Stimulated activated CD8-positive, alpha-beta memory T cell treated with anti-CD3 and anti-CD28 coated beads, Interleukin-7, amount 100 ng/mL, for 1 hour (primary cell): ENCODE data around the gene ZNHIT3.
A peak's percentile ranks its signal among the peaks of the same experiment; 100 is the strongest.
"Not testable (repeated sequence)": the region's sequence is repeated elsewhere in the genome, so short reads cannot be mapped to it uniquely, and the experiment has no call there.

ENCODE experiments used
- DNase-seq, 2 donors: peaks; one replicate each; pipeline ENCODE4 v3.0.0-alpha.2; 2020; ENCODE audit warnings: low read depth in 2 of 2

The ZNHIT3 gene

DNA sequence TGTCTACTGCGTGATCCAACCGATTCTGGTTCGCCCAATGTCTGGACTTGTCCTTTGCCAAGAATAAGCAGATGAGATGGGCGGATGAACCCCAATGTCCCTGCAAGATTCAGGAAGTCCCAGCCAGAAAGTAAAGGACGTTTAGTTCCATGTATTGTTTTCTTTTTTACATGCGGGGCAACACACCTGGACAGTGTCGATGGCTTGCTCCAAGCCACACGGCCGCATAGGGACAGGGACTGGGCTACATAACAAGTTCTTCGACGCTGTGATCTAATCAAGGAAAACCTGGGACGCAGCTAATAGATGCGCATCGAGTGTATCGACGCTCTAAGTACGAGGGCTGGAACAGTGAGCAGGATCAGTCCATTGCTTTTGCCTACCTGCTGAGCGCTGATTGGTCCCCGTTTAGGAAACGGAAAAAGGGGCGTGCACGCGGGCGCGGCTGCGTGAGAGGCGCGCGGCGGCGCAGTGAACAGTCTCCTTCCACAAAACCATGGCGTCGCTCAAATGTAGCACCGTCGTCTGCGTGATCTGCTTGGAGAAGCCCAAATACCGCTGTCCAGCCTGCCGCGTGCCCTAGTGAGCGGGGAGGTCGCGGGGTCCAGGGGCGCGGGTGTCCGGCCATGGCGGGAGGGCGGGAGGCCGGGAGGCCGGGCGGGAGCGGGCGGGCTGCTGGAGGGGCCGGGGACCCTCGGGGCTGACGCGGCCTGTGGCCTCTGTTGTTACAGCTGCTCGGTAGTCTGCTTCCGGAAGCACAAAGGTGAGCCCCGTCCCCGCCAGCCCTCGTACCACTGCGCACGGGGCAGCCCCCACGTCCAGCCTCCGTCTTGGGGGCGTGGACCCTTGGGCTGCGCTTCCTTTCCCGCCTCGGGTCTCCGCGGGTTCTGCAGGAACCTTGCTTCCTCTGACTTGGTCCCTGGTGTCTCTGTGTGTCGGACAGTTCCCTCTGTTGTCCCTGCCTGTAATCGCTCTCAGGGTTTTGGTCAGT is at the start of gene ZNHIT3:
Gene ZNHIT3 (plus strand): TSS at position 478 of the 991 bp plus-strand sequence. CDS start 19 bp downstream, at position 497.
- peak; percentile 71 to 81 for DNase-seq

DNA sequence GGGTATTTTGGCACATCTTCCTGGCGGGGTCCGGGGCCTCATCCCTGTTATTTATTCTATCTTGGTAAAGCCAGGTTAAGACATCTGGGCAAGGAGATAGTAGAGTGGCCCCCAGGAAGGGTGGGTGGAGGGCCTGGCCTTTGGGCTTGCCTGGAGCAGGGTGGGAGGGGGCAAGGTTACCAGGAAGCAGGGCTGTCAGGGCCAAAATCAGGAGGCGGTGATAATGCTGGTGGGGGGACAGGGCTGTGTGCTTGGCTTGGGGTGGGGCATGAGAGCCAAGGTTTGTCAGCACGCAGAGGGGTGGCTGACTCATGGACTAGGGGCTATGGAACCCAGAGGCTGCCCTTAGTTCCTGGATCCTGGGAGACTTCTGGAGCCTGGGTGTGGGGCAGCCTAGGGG is 44.7 kb upstream of the ZNHIT3 start:
- not testable (repeated sequence) for DNase-seq

DNA sequence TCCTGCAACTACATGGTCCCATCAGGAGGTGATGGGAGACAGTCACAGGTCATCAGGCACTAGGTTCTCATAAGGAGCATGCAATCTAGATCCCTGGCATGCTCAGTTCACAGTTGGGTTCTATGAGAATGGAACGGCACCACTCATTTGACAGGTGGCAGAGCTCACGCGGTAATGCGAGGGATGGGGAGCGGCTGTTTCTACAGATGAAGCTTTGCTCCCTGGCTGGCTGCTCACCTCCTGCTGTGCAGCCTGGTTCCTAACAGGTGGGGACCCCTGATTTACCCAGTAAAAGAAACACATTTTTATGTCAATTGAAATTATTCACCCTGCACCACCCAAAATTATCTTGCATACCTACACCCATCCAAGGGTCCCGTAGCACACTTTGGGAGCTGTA is 42.7 kb upstream of the ZNHIT3 start:
- no peak for DNase-seq

DNA sequence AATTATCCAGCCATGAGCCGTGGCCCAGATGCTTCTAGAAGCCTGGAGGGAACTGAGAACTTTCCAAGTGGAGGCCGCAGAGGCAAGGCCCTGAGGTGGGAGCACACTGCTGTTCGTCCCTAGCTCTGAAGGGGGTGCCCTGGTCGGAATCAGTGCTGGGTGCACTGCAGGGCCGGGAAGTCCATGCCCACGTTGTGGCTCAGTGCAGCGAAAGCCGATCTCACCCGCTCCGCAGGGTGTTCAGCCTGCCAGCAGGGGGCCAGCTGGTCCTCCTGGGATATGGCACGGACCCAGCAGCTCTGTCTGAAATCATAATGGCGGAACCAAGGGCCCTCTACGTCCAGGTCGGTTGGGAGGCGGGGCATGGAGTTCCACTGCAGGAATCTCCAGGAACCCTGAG is 36.5 kb upstream of the ZNHIT3 start:
- DNase-seq, result not testable (repeated sequence)

DNA sequence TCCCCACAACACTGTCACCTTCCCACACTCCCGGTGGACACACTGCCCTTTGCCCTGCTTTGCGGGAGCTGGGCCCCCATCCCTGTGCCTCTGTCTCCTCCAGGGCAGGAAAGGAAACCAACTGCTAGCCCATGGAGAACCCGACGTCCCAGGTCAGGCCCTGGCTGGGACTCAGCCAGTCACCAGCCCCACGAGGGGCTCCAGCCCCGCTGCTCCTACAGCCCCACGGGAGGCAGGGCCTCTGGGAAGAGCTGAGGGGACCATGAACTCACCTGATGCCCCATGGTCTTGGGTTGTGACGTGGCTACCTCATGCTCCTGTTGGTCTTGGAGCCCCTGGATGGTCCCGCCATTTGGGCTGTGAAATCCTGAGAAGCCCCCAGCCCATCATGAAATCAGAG is 33.6 kb upstream of the ZNHIT3 start:
- DNase-seq, result not testable (repeated sequence)

DNA sequence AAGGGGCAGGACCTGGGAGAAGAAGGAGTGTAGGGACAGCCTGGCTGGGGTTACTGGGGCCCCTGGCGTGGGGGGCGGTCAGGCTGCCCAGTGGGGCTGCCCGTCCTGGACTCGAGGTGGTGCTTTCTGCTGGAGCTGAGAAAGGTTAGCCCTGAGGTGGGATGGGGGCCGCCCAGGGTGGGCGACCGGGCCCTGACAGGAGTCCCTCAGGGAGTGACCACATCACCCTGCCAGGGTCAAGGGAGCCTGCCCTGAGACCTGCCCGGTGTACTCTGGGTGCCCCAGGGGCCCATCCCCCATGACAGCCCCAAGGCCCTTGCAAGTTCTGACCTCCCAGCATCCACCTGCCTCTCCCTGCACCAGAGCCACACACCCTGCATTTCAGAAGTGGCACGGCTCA is 28.8 kb upstream of the ZNHIT3 start:
- DNase-seq, result not testable (repeated sequence)

DNA sequence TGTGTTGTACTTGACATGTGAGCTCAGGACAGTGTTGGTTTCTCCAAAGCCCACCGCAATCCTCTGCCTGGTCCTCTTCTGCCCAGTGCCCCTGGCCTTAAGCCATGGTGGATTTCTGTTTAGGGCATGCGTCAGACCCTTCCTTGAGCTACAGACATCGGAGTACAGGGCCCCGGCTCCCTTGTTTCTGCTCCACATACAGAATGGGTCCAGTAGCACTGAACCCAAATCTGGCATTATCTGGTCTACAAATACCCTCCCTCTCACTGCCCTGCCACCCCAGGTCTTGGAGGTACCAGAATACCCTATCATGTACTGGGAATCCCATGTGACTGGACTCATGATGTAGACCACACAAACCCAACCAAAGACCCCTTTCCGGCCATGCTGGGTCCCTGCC is 27.4 kb upstream of the ZNHIT3 start:
- DNase-seq, result no peak

DNA sequence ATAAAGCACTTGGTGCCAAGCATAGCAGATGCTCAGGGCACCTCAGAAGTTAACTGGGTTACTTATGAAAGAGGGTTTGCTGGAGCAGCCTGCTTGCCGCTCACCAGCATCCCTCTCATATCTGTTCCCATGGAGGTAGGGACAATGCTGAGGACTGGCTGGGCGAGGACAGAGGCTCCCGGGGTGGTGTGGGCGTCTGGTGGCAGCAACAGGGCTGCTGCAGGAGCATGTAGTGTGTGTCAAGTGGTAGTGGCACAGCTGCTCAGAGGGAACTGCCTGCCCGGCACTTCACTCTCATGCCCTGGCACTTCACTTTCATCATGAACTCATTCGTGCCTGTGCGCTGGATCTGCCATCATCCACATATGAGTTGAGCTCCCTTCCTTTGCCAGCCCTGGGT is 26.9 kb upstream of the ZNHIT3 start:
- DNase-seq, result no peak

DNA sequence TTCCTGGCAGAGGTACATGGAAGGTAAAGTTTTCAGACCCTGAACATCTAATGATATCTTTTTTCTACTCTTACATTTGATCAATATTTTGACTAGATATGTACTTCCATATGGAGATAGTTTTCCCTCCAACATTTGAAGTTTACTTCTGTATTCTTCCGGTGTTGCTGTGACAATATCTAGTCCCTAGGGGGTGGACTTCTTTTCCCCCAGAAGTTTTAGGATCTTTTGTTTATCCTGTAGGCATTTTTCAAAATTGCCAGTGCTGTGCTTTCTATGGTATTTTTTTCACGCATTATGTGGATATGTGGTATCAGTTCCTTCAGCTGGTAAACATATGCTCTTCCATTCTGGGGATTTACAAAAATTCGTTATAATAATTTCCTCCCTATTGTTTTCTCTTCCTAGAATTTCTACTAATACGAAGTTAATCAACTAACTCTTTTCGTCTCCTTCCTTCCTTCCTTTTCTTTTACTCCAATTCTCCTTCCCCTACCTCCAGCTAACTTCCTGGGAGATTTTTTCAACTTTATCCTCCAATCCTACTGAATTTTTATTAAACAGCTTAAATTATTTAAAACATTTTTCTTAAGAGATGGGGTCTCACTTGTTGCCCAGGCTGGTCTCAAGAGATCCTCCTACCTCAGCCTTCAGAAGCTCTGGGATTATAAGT is 26.1 kb upstream of the ZNHIT3 start:
- no peak for DNase-seq

DNA sequence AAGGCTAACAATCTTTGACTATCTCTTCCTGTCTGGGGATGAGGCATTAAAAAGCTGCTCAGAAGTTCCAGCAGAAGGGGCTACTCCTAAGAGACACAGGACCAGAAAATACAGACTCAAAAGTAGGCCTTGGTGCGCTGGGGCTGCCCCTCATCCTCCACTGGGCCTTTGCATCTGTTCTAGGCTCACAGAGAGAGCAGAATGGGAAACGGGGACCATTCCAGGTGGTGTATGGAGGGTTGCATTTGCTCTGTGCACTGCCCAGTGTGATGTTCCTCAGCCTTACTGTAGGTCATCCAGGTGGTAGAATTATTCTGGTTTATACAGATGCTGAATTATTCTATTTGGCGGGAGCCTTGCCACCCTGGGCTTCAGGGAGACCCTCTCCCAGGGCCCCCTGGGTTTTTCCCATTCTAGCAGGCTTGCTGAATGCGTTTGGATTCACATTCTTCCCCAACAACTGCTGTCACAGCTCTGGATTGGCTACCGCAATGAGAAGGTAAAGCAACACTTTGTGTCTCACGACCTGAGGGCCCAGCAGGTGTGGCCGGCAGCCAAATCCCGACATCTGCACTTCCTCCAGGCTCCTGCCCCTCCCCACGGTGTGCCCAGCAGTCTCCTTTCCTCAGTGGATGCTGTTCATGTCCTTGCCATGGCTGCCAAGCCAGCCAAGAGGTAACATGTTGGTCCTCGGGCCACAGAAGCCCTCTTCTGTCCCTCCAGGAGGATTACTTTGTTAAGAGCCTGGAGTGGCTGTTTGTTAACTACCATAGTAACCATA is 25.0 kb upstream of the ZNHIT3 start:
- no peak for DNase-seq

DNA sequence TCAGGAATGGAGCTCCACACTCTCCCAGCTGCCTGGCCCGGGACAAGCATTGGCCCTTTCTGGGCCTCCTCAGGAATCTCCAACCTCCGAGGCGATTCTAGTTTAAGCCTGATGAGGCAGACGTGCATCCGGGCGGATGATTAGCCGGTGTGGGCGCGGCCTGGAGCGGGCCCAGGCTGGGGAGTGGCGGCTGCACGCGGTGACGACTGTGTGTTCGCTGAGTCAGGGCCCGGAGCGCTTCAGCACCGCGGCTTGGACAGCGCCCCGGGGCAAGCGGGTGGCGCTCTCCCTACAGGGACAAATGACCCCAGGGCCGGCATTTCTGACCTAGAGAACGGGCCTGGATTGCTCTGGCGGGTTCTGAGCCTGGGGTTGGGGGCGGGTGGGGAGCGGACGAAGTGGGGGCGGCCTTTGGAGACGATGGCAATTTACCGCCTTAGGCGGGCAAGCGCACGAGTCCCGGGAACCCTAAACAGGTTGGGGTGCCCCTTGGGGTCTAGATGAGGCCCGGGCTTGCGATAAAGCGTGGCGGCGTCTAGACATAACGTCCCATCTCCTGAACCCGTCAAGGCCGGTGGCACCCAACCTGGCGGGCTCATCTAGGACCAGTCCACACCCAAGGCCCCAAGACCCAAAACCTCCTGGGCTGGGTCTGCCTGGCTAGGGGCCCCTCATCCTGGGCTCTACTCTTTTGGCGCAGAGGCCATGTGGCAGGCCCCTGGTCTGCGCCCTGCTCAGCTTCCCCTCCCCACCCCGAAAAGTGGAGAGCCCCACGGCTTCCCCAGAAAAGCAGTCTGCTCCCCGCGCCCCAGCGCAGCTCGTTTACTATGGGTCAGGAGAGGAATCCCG is 22.3 kb upstream of the ZNHIT3 start:
- no peak for DNase-seq

DNA sequence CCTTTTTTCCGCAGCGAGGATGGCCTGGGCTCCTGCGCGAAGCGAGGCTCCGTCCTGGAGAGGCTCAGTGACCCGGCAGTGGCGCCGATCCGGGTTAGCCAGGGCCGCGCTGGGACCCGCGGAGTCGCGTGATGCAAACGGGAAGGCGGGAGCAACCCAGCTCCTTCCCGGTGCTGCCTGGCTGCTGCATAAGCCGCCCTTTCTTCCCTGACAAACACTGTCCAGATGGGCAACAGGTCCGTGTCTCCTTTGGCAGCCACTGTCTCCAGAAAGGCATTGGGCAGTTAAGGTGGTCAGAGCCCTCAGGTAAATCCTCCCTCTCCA is 21.8 kb upstream of the ZNHIT3 start:
- no peak for DNase-seq

DNA sequence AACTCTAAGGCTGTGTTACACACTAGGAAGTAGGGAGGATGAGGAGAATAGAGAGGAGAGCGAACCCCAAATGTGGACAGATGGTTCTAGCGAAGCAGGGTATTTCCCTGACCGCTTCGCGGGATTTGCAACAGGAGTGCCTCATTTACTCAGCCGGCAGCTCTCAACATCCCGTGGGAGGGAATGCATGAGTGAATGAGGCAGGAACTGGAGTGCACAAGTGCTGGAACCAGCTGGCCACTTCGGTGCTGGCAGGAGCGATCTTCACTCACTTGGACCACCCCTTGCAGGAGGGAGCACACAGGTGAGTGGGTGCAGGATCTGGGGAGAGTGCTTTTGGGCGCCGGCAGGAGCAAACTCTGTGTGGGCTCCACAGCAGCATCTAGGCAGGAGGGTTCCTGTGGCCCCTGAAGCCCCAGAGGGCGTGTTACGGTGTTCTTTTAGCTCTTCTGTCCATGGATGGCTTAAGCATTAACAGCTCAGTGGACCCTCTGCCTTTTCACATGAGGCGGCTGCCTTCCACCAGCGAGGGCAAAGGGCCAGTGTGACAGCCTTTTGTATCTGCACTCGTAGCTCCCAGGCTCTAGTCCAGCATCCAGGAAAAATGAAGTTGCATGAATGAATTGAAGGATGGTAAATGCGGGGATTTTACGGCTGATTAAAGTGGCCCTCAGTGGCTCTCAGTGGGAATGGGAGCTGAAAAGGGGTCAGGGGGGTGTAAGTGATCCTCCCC is 17.4 kb upstream of the ZNHIT3 start:
- DNase-seq, result no peak

DNA sequence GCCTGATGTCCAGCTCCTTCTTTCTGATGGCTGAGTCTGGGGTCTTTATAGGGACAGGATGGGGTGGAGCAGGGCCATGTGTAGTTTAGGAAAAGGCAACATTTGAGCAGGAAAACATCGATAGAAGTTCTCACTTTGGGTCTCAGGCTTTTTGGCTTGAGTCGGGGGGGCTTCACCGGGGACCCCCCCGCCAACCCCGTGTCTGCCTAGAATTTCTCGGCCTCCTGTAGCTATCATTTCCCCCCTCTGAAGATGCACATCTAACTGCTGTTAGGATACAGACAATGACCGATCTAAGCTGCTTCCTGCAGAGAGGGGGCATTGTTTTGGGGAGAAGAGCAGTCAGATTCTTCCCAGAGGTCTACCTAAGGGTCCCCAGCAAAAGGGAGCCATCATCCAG is 16.7 kb upstream of the ZNHIT3 start:
- no peak for DNase-seq

DNA sequence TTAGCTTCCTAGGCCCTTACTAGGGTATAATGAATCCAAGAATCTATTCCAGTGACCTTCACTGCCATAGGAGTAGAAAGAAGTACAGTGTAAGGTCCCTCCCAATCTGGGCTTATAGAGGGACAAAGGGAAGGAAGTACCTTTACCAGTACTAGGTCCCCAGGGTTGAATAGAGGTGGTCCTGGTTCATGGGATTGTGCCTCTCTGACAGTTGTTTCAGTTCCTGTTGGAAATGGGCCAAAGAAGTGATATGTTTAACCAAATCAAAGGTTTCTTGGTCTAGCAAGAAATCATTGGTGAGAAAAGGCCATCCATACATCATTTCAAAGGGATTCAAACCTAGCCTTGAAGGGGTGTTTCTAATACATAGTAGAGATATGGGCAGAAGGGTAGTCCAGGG is 16.0 kb upstream of the ZNHIT3 start:
- DNase-seq, result no peak

DNA sequence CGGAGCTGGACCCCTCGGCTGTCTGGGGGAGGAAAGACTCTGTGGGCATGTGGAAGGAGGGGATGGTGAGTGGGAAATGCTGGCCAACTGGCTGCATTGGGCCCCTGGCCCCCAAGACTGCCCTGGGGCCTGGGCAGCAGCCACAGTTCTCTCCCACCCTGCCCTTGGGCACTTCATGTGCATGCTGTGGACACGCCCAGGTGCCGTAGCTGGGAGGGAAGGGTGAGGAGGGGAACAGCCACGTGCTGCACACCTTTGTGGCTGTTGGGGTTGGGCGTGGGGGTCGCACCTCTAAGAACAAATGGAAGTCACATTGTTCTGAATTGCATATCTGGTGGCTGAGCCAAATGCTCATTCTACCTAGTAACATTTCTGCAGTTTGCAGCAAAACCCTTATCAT is 11.9 kb upstream of the ZNHIT3 start:
- DNase-seq, result no peak

DNA sequence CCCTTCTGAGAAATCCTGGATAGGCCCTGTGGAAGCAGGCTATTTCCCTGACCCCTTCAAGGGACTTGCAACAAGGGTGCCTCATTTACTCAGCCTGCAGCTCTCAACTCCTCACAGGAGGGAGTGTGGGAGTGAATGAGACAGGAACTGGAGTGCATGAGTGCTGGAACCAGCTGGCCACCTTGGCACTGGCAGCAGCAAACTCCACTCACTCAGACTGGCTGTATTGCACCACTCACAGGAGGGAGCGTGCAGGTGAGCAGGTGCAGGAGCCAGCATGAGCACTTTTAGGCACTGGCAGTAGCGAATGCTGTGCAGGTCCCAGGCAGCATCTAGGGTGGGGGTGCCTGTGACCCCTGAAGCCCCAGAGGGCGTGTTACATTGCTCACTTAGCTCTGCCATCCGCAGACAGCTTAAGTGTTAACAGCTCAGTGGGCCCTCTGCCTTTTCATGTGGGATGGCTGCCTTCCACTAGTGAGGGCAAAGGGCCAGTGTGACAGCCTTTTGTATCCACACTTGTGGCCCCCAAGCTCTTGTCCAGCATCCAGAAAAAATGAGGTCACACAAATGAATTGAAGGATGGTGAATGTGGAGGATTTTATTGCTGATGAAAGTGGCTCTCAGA is 11.0 kb upstream of the ZNHIT3 start:
- DNase-seq, result no peak

DNA sequence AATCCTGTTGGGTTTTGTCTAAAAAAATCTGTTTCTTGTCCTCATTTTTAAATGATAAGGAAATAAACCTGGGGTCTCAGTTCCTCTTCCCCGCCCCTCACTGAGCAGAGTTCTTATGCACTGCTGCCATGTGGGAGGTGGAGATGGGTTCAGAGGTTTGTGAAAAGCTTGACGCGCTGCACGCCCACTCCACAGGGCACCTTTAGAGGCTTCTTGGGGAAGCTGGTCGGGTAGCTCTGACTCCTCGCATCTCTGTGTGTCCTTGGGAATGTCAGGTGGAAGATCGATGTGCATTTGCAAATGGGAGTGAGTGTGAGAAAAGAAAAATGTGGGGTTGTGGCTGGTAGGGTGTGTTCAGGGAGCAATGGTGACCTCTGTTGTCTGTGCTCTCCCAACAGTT is 4.7 kb upstream of the ZNHIT3 start:
- DNase-seq, result no peak

DNA sequence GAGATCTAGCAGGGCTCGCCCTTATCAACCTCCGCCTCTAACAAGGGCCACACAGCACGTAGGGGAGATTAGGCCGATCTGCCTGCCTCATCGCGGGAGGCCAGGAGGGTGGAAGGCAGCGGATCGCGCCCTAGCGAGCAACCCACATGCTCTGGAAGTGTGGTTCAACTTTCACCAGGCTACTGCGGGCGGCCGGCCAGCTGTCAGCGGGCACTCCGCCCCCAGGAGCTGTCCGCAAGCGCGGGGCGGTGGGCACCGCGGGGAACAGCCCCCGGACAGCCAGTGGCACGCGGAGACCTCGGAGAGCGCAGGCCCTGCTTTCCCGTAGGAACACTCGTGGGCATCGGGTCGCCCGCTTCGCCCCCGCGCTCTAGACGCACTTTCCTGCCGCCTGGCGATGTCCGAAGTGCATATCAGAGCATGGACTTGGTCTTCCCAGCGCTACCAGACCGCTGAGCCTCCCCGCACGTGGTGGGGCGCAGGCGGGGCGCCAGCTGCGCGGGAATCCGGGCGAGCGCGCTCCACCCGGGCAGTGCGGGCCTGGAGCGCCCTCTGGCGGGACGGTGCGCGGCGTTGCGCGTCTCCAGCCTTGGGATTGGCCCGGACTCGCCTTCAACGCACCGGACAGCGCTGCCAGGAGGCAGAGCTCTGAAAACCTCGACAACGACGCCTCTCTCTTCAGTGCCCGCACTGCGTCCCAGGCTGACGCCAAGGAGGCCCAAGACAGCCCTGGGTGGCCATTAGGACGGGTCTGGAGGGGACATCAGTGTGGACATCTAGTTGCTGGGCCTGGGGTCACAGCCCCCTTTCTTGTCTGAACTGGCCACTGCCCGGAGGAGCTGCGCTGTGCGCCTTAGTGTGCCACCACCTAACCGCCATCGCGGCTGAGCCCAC is 3.6 kb upstream of the ZNHIT3 start:
- DNase-seq, result peak; percentile 43 to 60
